Kidney (tissue), 14 donors: ENCODE data around the gene CEP295NL. TPM values are rescaled to one million over a fixed set of nuclear protein-coding genes. Genes with fewer than 3 reads are reported as not detected.

Experiments
- DNase-seq, 5 donors: peaks; one replicate each; pipeline ENCODE4 v3.0.0-alpha.2; 2013 to 2020
- FAIRE-seq: peaks from 2 replicates; lab custom pipeline; 2012; peaks lifted over from hg19 to GRCh38; lab: Jason Lieb, UNC
- H3K27ac ChIP-seq, 2 donors: one replicate each; pipeline ENCODE4 v1.7.0; 2013; ENCODE audit warnings: low read depth in 2 of 2, low read length in 2 of 2, inconsistent platforms in 1 of 2
- H3K27me3 ChIP-seq: one replicate; pipeline ENCODE4 v1.7.1; 2013; ENCODE audit warnings: low read length, inconsistent platforms; ENCODE audit not compliant: control insufficient read depth, insufficient read depth
- H3K36me3 ChIP-seq, 3 donors: one replicate each; pipeline versions ENCODE4 v1.7.0 to v1.7.1; 2013; ENCODE audit warnings: low read length in 3 of 3, control low read depth in 1 of 3, inconsistent platforms in 1 of 3; ENCODE audit not compliant: insufficient read depth in 3 of 3, control insufficient read depth in 2 of 3
- H3K4me1 ChIP-seq, 3 donors: one replicate each; pipeline versions ENCODE4 v1.7.0 to v1.7.1; 2013; ENCODE audit warnings: low read length in 3 of 3, inconsistent platforms in 1 of 3, low read depth in 1 of 3; ENCODE audit not compliant: control insufficient read depth in 2 of 3, insufficient read depth in 2 of 3
- H3K4me3 ChIP-seq, 3 donors: one replicate each; pipeline versions ENCODE4 v1.7.0 to v1.8.1; 2013; ENCODE audit warnings: low read length in 3 of 3, control low read depth in 1 of 3, inconsistent platforms in 1 of 3
- H3K9ac ChIP-seq, 3 donors: one replicate each; pipeline versions ENCODE4 v1.7.0 to v1.7.1; 2013; ENCODE audit warnings: low read length in 3 of 3, control low read depth in 1 of 3, inconsistent platforms in 1 of 3
- H3K9me3 ChIP-seq, 3 donors: one replicate each; pipeline versions ENCODE4 v1.7.0 to v1.7.1; 2013; ENCODE audit warnings: low read length in 3 of 3, control low read depth in 1 of 3, inconsistent platforms in 1 of 3; ENCODE audit not compliant: control insufficient read depth in 2 of 3, insufficient read depth in 1 of 3
- intact Hi-C: fragments of 100-400 bp; cut with DNase I; formaldehyde crosslinking; loops from one replicate; pipeline ENCODE4 v1.11.1; 2022
- polyA plus RNA-seq: library from polyadenylated mRNA; stranded (reverse); fragments of 350-450 nt; fragmentation: Illumina TruSeq; extraction: RNeasy Lipid Tissue Mini Kit (QIAGEN cat#74804); gene quantifications from one replicate; pipeline ENCODE4 v1.2.3, GENCODE V29; 2014; ENCODE audit warnings: low read depth, low replicate concordance; ENCODE audit not compliant: insufficient read depth
- total RNA-seq: library from RNA; stranded (reverse); fragmentation: NEBNext Ultra II Directional; extraction: Animal tissue kit (Norgen Biotek cat#: 25700); gene quantifications from one replicate; pipeline ENCODE4 v1.2.1, GENCODE V29; 2021
- TF ChIP-seq, protein P1 (sequence below): IDR thresholded peaks from 3 replicates; pipeline ENCODE4 v1.5.1; 2012; ENCODE audit warnings: mild to moderate bottlenecking, moderate library complexity, borderline replicate concordance; ENCODE audit not compliant: insufficient read depth; ENCODE audit errors: extremely low read depth
- donor health status: control.
- donor health status: control.
- donor health status: control.
- donor health status: control.
- donor health status: control.
- donor health status: DM: yes; HTN: yes; CAD: no.
- donor health status: Normal renal cell carcinoma (clear cell type).

CEP295NL gene
- total and polyA plus RNA-seq, 2 donors from 2014 or later, result 3.6 TPM; not detected in 1

DNA sequence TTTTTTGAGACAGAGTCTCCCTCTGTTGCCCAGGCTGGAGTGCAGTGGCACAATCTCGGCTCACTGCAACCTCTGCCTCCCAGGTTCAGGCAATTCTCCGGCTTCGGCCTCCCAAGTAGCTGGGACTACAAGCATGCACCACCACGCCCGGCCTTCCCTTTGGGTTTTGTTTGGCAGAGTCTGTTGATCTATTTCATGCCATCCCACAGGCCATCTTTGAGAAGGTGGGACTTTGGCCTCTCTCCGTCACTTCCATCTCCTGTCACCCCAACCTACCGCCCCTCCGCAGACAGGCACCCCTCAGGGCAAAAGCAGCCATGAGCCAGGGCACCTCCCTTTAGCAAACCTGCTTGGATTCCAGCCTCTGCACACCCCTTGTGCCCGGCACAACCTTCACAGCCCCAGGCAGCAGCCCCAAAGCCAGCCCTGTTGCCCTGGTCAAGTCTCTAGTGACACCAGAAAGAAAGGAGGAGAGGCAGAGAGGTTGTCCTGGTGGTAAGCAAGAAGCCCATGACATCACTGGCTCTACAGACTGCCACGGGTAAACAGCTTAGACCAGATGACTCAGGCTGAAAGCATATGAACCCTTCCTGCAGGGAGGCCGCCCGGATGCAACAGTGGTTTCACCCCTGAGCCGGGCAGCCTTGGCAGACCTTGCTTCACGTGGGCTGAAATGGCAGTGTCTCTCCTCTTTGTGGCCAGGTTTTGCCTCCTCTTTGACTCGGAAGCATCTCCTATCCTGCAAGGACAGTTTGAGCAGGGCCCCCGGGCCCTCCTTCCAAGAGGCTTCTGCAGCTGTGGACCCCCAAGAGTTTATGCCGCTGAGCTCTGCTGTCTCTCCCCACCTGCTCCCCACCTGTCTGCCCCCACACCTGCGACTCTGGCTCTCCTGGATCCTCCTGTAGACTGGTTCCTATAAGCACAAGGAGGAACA is 30.3 kb upstream of the CEP295NL start:
- Histone ChIP-seq H3K27ac (peak overlapping the region; percentile 36 to 97), H3K4me1 (peaks cover 0 to 21% (median 7%) of the 10 kb centered on the region in 3 donors), H3K9me3 (no peaks in the 10 kb centered on the region), H3K4me3 (no peak overlapping the region), H3K9ac (no peak overlapping the region), H3K36me3 (no peaks in the 10 kb centered on the region), H3K27me3 (no peaks in the 10 kb centered on the region)
- DNase-seq (peak in 2 of 5 donors; percentile 43 to 82), FAIRE-seq (no peak)
- TF ChIP-seq, protein P1, sequence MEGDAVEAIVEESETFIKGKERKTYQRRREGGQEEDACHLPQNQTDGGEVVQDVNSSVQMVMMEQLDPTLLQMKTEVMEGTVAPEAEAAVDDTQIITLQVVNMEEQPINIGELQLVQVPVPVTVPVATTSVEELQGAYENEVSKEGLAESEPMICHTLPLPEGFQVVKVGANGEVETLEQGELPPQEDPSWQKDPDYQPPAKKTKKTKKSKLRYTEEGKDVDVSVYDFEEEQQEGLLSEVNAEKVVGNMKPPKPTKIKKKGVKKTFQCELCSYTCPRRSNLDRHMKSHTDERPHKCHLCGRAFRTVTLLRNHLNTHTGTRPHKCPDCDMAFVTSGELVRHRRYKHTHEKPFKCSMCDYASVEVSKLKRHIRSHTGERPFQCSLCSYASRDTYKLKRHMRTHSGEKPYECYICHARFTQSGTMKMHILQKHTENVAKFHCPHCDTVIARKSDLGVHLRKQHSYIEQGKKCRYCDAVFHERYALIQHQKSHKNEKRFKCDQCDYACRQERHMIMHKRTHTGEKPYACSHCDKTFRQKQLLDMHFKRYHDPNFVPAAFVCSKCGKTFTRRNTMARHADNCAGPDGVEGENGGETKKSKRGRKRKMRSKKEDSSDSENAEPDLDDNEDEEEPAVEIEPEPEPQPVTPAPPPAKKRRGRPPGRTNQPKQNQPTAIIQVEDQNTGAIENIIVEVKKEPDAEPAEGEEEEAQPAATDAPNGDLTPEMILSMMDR, result no peak
- intact Hi-C loops, result no loop called here

DNA sequence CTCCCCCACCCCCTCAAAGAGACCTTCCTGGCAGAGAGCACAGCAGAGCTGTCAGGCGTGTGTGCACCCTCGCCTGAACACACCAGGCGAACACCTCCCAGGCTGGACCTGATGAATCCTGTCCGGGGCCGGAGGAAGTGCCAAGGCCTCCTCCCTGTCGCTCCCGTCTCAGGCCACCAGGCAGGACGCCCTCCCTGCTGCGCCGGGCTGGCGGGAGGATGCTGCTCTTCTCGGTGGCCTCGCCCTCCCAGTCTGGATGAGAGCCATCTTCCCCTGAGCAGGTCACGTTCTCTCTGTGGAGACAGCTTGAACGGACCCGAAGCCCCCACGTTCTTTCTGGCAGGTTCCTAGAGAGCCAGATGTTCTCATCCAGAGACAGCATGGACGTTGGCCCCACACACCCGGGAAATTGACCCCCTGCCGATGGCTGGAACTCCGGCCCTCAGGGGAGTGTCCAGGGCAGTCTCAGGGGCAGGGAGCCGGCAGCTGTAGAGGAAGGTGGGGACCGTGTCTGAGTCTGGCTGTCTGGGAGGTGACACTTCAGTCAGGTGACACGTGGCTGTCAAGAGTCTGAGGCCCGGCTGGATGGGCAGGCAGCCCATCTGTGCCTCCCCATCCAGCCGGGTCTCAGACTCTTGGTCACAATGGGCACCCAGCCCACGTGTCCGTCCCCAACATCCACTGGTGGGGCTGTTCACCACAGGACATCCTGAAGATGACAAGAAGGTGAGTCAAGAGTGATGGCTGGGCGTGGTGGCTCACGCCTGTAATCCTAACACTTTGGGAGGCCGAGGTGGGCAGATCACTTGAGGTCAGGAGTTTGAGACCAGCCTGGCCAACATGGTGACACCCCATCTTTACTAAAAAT is 27.1 kb upstream of the CEP295NL start:
- no peaks in the 10 kb centered on the region for H3K9me3 ChIP-seq
- H3K4me1 ChIP-seq, result peaks cover 0 to 21% (median 7%) of the 10 kb centered on the region in 3 donors
- H3K27ac ChIP-seq, result peak overlapping the region in 1 of 2 donors; percentile 28
- intact Hi-C loops, result no loop called here
- no peak overlapping the region for H3K9ac ChIP-seq
- no peaks in the 10 kb centered on the region for H3K36me3 ChIP-seq
- H3K27me3 ChIP-seq, result no peaks in the 10 kb centered on the region
- TF ChIP-seq, protein P1, result no peak
- no peak overlapping the region for H3K4me3 ChIP-seq
- DNase-seq (peak in 3 of 5 donors; percentile 61 to 81 (median 75)), FAIRE-seq (no peak)

DNA sequence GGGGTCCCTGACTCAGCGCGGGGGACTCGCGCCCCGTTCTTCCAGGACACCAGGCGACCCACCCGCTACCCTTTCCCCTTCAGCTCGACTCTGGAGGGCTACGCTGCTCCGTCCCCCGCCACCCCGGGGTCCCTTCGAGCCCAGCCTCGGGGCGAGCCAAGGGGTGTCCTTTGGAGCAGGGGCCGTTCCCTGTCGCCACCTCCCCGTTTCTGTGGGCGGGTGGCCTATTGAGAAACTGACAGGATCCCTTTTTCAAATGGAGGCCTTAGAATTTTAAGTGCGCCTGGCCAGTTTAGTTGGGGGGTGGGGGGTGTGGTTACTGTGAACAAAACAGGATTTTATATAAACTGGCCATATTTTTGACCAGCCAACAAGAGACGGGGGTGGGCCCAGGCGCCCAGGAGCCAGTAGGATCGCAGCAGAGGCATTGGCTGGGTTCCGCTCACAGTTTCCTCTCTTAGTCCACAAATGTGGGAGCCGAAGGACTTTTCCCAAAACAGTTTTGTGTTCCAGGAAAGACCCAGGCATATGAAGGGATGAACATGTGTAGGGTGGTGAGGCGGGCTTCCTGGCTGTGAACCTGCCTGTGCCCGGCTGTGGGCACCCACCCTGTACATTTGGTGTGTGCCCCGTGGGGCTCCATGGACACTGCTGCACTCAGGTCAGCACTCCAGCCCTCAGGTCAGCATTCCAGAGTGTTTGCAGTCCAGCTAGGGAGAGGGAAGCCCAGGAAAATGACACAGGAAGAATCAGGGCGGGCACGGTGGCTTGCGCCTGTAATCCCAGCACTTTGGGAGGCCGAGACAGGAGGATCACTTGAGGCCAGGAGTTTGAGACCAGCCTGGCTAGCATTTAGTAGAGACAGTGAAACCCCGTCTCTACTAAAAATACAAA is 22.9 kb upstream of the CEP295NL start:
- Histone ChIP-seq H3K9ac (peak overlapping the region in 1 of 3 donors; percentile 48), H3K27me3 (no peaks in the 10 kb centered on the region), H3K36me3 (no peaks in the 10 kb centered on the region), H3K4me1 (peaks cover 0 to 20% (median 6%) of the 10 kb centered on the region in 3 donors), H3K9me3 (no peaks in the 10 kb centered on the region), H3K27ac (peak overlapping the region; percentile 88 to 89), H3K4me3 (peak overlapping the region in 2 of 3 donors; percentile 6 to 44)
- TF ChIP-seq, protein P1, result no peak
- FAIRE-seq (no peak), DNase-seq (peak; percentile 70 to 91 (median 76))
- intact Hi-C loops, result no loop called here
